NCI-H2227 (cell line): ENCODE measurements around the gene TBC1D9.

ENCODE experiments used
- DNase-seq: peaks from one replicate; lab custom pipeline; 2025; ENCODE audit not compliant: unreplicated experiment; lab: John Stamatoyannopoulos, UW

TBC1D9 gene

DNA sequence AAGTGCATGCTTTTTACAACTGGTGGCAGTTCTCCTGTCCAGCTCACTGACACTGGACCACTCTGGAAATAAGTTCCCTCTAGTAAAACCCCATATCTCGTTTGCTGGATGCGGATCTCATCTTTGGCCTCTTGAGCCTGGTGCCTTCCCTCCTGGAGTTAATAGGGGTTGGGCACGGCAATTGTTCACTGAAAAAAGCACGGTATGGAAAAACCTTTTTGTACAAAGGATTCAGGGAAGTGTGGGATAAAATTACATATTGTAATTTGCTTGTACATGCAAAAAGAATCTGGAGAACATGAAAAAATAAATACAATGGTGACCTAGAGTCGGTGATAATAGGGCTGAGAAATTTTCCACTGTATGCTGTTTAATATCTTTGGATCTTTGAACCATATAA, 30.6 kb downstream of the TBC1D9 start:
- DNase-seq: no peak

DNA sequence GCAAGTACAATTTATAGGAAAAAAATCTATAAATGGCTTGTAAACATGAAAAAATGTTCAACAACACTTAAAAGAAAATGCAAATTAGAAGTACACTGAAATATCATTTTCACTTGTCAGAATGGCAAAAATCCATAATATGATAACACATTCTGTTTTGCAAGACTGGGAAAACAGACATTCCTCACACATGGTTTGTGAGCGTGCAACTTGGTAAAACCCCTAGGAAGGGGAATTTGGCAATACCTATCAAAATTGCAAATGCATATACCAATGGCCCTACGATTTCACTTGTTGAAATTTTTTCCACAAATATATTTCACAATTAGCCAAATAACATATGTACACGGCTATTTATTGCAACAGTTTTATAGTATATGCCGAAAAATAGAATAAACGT, 31.4 kb downstream of the TBC1D9 start:
- DNase-seq: no peak

DNA sequence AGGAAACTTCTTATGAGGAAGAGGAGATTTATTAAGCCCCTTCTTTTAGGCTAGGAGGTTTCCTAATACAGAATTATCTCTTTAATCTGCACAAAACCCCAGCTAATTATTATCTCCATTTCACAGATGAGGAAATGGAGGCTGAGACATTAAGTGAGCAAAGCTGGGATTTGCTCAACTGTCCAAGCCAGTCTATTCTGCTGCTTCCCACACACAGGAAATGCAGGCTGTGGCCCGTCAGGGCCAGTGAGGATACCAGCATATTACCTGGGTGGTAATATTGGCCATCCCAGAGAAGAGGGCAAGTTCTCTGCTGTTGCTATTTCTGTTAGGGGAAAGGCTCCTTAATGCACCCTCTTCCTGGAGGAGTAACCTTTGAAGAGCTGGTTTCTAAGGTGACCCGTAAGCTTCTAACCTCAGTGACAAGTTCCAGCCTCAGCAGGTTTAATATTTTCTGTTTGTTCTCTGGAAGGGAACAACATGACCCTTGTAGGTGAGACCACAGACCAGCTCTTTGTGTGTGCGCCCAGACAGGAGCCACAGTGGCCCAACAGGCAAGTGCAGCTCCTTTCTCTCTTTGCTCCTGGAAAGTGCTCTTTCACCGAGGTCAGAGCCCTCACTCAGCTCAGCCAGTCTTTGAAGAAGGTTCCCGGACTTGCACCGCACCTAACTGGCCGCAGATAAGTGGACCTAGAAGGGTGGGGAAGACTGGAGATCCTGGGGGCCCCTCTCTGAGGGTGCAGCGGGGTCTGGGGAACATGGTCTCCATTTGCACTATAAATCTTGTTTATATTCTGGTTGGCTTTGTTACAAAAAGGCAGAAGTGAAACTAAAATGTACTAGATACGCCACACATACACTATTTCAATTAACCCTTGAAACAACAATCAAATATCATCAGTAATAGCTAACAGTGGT, 35.5 kb downstream of the TBC1D9 start:
- no peak for DNase-seq

DNA sequence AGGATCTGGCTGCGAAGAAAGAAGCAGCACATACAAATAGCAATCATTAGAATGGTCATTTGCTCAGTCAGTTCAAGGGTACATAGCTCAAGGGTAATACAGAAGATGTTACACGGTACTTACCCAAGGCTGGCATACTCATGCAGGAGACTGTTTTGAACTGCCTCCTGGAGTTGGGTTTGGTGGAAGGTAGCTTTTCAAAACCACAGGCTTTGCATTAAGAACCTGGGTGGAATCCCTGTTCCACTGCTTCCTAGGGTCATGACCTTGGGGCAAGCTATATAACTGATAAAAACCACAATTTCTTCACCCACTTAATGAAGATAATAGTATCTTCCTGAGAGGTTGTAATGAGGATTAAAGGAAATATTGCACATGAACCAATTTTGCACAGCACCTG, 36.5 kb downstream of the TBC1D9 start:
- no peak for DNase-seq

DNA sequence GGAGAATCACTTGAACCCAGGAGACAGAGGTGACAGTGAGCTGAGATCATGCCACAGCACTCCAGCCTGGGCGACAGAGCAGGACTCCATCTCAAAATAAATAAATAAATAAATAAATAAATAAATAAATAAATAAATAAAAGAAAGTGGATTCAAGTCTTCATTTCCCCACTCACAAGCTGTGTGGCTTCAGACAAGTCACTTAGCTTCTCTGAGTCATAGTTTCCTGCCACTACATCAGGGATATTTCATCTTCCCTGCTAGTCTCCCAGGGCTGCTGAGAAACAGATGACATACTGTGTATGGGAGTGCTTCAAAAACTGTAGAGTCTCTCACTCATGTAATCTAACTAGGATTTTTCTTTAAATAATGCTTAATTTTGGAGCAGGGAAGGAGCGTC, 37.2 kb downstream of the TBC1D9 start:
- no peak for DNase-seq

DNA sequence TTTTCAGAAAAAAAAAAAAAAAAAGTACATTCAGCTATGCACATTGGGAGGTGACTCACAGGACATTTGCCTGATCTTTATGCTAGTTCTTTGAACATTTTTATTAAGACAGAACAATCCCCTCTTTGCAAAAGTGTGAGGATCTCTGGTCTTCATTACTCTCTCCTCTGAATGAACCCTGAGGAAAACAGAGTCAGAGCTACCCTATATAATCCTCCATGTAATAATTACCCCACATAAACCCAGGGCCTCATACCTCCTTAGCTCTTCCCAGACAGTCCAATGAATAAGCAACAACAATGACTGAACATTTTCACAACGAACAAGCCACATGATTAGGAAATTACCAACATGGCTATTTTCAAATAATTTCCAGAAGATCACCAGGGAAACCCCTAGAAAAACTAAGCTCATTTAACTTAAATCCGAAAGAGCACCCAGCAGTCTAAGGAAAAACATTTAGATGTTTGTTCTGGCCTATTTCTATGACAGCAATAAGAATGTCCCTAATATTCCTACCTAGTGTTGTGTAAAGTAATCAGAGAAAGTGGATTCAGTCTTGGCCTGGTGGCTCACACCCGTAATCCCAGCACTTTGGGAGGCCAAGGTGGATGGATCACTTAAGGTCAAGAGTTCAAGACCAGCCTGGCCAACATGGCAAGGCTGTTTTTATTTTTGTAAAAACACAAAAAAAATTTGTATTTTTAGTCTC, 37.8 kb downstream of the TBC1D9 start:
- DNase-seq: no peak

DNA sequence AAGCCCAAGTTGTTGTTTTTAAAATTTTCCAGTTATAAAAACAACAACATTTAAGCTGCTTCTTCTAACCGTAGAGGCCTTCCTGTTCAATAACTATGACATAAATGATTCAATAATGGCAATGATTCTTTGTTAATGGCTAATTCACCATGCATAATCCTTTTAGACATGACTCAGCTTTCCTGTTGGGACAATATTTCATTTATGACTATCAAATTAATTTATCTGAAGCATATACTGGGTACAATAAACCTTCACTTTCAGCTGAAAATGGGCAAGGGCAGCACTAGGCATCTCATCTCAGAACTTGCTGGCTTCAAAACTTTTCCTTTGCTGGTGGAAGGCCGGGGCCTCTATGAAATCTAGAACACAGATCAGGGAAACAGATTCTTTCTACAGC, 38.9 kb downstream of the TBC1D9 start:
- DNase-seq: no peak

DNA sequence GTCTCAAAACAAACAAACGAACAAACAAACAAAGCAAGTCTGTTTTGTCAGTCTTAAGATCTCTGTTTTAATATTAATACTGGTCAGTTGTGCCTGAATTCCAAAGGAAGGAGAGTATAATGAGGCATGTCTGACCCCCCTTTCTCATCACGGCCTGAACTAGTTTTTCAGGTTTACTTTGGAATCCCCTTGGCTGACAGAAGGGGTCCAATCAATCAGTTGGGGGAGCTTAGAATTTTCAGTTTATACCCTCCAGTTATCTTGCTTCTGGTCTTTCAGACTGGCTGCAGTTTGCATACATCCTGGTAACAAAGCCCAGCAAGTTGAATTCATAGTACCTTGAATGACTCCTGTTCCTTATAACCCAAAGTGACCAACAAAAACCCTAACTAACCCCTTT, 41.1 kb downstream of the TBC1D9 start:
- DNase-seq: no peak

DNA sequence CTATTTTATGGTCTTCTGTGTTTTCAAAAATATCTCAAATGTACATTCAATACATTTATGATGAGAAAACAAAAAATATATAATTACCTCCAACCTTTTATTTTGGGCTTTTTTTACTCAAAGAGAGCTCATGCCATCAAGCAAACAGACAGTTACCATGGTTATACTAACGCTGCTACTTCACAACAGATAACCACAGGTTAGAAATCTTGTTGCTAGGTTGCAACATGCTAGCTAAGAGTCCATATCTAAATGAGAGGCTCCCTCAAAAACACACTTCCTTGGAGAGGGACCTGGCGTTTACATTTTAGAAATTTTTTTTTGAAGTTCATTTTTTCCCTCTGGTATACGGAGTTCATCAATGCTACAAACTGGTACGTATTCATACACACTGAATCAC, 44.3 kb downstream of the TBC1D9 start:
- peak; percentile 52 for DNase-seq

DNA sequence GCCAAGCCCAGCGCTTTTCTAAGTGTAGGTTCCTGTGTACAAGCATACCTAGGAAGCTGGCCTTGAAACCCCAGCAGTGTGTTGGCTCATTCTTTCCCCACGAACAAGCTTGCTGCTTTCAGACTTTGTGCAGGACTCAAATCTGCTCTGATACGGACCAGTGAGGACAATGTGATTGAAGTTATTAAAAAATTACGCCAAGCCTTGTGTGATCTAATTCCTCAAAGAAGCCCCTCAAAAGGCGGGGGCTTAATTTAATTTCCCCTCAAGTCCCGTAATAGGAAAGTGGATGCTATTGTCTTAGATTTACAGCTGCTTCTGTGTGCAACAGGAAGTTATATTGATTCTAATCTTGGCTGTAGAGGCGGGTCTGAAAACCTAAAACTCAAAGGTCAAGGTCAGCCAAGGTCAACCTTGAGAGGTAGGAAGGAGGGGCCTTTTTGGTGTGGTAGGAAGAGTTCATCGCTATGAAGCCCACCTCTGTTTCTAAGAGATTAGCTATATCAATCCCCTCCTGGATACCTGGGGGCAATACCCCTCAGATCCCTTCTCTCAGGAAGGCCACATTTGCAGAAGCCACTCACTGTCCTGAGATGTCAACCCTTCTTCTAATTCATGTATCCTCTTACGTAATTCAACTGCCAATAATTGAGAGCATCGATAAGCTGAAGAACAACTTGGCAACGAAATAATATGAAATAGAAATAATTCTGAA, 45.1 kb downstream of the TBC1D9 start:
- no peak for DNase-seq

DNA sequence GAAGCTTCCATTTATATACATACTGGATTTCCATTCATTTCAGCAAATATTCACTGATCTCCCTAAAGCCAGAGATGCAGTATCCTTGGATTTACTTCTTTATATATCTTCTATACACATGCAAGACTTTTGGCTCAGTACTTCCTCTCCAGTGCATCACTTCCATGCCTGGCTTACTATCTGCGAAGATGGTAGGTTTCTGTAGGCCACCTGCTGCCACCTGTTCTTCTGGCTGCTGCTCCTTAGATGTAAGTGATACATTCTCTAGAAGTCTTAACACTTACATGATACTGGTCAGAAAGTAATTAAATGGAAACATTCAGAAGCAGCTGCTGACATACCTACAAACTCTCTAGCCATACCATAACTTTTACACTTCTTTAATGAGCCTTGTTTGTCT, 48.9 kb downstream of the TBC1D9 start:
- no peak for DNase-seq

DNA sequence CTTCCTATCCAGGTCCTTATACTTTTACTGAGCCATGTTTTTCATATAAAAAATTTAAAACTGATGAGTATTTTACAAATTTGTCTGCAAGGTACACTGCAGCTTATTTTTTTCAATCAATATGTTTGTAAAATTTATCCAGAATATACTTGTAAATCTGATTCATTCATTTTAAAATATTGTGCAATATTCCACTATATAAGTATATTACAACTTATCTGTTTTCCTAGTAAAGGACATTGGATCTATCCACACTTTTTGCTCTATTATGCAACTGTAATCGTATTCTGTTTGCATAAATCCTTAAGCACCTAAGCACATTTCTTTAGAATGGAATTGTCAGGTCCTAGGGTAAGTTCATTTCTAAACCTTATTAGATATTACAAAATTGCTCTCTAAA, 49.5 kb downstream of the TBC1D9 start:
- DNase-seq: no peak

DNA sequence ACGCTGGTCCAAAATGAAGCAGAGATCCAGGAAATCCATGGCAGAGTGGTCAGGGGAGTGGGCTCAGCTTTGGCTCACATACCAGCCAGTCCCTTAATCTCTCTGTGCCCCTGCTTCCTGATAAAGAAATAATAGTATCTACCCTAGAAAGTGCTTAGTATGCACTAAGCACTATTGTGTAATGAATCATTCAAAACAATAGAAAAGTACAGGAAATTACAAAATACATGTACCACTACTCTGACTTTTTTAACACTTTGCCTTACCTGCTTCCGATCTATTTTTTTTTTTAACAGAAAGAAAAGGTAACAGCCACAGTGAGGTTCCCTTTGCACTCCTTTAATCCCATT, 49.9 kb downstream of the TBC1D9 start:
- no peak for DNase-seq

DNA sequence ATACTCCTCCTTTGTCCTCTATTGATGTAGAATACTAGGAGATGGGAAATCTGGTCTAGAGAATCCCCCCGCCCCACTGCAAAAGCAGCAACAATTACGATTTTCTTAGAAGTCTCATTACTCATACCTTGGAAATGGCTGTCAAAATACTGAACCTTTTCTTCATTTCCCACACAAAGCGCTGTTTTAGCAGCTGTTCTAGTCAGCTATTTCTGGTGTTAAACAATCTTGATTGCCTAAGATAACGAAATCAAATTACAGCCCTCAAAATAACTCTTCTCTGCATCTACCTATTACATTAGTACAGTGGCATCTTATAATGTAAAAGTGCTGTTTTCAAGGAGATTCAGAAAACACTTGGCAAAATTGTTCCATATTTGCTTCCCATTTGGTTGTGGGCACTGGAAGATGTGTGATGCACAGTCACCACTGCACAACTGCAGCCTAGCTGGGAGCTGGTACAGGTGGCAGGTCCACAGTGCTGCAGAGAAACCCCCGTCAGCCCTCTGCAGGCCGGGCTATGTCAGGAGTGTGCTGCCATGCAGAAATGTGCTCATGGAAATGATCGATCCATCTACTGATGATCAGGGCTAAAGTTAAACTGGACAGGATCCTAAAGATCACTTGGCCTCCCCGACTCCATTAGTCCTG, 50.4 kb downstream of the TBC1D9 start:
- DNase-seq: peak; percentile 37

DNA sequence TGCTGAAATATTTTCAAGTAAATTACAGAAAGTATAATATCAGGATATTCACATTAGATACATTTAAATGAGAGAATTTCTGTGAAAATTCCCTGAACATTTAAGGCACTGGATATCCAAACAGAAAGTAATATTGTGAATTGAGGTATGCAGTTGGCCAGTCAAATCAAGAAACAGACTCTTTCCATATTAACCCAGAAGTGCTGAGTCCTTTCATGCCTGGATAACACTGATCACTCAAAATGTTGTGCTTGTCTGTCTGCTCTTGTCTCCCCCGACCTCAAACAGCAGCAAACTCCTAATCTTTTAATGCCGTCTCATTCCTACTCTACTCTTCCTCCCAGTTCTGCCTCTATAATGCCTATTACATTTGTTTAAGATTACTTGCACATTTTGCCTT, 51.2 kb downstream of the TBC1D9 start:
- DNase-seq: no peak

DNA sequence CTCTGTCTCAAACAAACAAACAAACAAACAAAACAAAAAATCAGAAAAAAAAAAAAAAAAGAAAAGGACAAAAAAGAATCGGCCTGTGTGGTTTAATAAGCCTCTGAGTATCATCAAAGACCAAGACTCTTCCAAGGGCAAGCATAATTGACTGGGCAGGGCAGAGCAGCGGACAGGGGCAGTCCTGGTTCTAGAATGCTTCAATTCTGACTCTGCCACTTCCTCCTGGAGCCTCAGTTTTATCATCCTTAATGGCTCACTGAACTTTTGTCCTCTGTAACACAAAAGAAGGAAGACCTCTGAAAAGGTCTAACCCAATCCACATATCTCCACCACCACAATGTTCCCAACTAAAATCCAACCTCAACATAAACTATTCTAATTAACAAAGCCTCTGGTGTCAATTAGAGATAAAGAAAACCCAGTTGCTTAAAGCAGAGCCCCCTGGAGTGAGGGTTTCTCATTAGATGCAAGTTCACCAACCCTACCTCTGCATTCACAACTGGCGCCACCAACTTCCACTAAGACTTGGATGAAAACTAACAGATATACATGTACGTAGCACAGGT, 51.7 kb downstream of the TBC1D9 start:
- no peak for DNase-seq

DNA sequence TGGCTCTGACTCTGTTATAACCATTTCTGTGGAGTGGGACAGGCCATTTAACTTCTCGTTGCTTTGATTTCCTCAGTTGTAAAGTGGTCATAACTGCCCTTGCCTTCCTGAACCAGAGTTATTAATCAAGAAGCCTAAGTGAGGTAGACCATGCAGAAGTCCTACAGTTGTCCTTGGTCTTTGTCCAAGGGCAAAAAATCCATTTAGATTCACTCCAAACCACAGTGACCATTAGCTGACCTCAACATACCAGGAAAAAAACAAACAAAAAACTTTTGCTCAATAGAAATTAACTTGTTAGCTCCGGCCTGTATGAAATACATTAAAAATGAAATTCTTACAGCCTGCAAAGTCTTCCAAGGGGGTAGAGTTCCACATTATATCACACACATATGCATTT, 52.7 kb downstream of the TBC1D9 start:
- no peak for DNase-seq

DNA sequence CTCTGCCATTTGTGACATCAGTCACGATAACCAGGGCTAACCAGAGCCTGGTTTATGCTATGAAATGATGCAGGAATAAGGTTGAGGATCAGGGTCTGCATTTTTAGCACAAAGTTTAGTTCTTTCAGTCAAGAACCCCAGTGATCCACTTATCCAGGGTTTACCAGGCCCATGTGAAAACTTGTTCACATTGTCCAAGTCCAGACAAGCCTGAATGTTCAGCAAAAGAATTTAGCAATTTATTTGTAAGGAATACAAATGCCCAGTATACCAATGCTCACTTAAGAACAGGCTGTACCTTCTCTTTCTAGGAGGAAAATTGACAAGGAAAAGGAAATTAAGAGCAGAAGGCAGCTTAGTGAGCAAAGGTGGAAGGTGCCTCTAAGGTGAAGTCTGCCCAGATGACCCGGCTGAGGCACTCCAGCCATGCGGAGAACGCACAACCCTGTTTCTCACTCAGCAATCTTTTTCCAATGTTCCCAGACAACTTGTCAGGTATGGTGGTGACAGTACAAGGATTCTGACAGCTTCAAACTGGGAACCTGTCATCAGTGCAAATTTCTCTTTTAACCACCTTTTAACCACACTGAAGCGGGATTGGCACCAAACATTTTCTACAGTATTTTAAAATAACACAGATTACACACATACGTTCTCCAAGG, 54.0 kb downstream of the TBC1D9 start:
- DNase-seq: no peak

DNA sequence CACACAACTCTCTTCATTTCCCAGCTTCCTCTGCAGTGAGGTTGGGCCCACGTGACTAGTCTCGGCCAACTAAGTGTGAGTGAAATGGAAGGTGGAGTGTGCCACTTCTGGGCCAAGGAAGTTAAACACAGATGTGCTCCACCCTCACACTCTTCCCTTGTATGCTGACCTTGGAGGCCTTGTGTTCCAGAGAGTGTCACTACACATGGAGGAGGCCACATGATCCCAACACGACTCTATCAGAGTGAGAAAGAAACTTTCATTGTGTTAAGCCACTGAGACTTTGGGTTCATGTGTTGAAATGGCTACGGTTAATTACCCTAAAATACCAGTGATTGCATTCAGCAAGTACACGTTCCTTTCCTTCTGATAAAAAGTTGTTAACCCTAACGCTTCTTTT, 55.1 kb downstream of the TBC1D9 start:
- no peak for DNase-seq

DNA sequence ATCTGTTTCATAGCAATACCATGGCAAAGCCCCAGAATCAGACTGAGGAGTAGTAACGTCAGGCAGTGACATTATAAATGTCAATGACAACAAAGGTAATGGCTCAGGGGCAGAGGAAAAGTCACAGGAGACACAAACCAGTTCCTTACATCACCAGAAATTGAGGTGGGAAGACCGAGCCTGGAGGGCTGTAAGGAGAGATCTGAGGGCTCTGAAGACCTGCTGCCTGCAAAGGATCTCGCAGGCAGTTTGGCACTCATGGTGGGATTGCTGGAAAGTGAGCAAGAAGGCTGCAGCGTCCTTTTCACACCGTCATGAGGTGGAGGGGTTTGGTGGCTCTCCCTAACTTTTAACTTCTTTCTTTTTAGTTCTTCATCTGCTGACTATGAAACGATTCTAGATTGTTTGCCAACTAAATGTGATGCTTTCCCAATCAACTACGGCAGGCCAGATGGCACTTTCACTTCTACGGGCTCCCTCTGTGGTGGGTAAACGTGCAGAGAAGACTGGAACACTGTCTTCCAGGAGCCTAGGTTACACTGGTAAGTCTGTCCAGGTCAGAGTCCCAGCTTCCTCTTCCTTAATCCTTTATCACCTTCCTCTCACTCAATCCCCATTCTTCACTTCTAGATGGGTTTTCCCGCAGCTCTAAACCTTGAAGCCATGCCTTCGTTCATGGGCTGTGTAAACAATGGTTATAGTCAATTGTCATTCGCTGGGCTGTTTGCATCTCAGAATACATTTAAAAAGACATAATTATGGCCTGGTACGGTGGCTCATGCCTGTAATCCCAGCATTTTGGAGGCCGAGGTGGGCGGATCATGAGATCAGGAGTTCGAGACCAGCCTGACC, 58.2 kb downstream of the TBC1D9 start:
- DNase-seq: no peak
